GM12865 (cell line): ENCODE measurements around the gene SLC35G6.

ENCODE experiments used
- DNase-seq: peaks from one replicate; pipeline ENCODE4 v3.0.0; 2010; ENCODE audit warnings: low read depth
- H3K4me3 ChIP-seq: 2 replicates; pipeline ENCODE4 v1.5.1; 2011; ENCODE audit warnings: mild to moderate bottlenecking, low read depth, low read length, control low read depth
- CTCF ChIP-seq: IDR thresholded peaks from 2 replicates; pipeline ENCODE4 v1.5.1; 2011; ENCODE audit warnings: low read length, control low read depth, low read depth, inconsistent platforms; ENCODE audit not compliant: insufficient read depth; ENCODE audit errors: missing control alignments

The SLC35G6 gene

GRCh38 chr17:7462474-7463371, 18.5 kb upstream of the SLC35G6 start:
- H3K4me3 ChIP-seq: no peak overlapping the region
- TF ChIP-seq CTCF: no peak

GRCh38 chr17:7463372-7463846, 17.8 kb upstream of the SLC35G6 start:
- no peak overlapping the region for H3K4me3 ChIP-seq
- TF ChIP-seq CTCF: no peak
- no peak for DNase-seq

More at GRCh38 chr17:7462474-7463371, 18.5 kb upstream of the SLC35G6 start:
- no peak for DNase-seq

DNA sequence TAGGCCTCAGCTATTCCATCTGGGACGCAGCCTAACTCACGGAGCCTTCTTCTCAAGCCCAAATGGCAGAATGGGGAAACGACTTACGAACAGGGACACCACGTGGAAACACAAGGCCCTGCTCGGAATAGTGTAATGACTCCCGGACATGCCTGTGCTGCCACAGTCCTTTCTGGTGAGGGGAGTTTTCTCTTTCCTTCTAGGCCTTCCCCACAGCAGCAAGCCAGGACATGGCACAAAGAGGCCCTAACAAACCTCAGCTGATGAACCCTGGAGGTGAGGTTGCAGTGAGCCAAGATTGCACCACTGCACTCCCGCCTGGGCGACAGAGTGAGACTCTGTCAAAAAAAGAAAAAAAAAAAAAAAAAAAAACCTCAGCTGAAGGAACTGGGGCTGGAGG, 17.2 kb upstream of the SLC35G6 start:
- TF ChIP-seq CTCF: no peak
- DNase-seq: no peak

DNA sequence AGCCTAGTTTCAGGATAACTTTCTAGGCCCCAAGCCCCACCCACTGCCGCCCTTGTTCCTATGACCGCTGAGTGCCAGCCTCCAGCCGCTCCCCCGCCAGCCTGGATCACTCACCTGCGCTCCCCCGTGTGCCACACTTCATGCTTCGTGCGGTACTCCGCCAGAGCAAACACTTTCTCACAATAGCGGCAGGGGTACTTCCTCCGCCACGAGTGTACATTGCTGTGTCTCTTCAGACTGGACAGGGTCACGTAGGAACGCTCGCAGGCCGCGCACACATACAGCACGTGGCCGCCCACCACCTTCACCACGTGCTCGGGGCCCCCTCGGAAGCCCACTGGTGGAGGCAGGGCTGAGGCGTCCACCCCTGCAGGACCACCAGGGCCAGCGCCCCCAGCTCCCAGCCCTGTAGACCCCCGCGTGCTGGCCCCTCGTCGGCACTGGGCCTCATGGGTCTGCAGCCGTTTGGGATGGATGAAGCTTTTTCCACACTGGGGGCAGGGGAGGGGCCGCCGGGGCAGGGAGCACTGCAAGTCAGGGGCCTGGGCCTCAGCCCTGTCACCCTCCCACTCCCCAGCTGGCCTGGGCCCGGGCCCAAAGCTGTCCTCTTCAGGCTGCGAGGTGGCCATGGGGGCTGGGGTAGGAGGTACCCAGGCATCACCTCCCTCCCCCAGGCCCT, 15.5 kb upstream of the SLC35G6 start:
- DNase-seq: no peak
- no peak for TF ChIP-seq CTCF

More for the DNA sequence above, 17.2 kb upstream of the SLC35G6 start:
- H3K4me3 ChIP-seq: no peak overlapping the region

GRCh38 chr17:7466318-7466638, 15.0 kb upstream of the SLC35G6 start:
- no peak for TF ChIP-seq CTCF
- no peak for DNase-seq
- no peak overlapping the region for H3K4me3 ChIP-seq

More for the DNA sequence above, 15.5 kb upstream of the SLC35G6 start:
- no peak overlapping the region for H3K4me3 ChIP-seq

DNA sequence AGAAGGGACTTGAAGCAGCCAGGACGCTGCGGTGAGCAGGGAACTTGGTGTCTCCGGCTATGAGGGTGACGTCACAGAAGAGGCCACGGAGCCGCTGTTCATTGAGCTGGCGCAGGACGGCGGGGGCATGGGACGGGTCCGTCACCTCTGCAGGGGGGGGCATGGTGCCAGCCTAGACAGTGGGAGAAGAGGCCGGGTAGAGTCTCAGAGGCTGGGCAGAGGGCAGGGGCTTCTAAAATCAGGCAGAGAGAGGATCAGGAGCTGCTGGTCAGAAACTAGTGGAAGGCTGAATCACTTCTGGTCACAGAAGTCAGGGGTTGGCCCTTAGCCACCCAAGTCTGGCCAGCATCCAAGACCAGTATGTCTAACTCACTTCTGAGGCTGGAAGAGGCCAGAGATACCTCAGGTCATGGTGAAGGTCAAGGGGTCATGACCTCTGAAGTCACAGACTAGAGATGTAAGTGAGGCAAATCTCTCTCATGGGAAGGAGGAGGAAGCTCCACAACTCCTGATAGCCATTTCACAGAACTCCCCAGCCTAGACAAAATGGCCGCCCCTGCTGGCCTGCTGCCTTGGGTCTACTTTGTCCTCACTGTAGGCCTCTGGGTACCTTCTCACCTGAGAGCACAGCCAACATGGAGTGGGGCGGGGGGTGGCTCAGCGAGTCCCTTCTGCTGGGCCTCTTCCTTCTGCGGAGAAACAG, 14.5 kb upstream of the SLC35G6 start:
- peak; percentile 24 for DNase-seq
- TF ChIP-seq CTCF: no peak

More for the DNA sequence above, 14.5 kb upstream of the SLC35G6 start:
- no peak overlapping the region for H3K4me3 ChIP-seq
